Middle frontal gyrus (tissue), 1 donor: ENCODE measurements around the gene GNAQ.

Experiments
- DNase-seq: peaks from one replicate; pipeline ENCODE4 v3.0.0-alpha.2; 2015; ENCODE audit warnings: low spot score; ENCODE audit errors: extremely low spot score

The GNAQ gene

GRCh38 chr9:77847059-77847499 lies 184.5 kb downstream of the GNAQ start:
- no peak for DNase-seq

- no peak for DNase-seq
Observed at GRCh38 chr9:77844415-77844814, 187.2 kb downstream of the GNAQ start.

- DNase-seq = no peak
Observed at GRCh38 chr9:77843871-77844155, 187.8 kb downstream of the GNAQ start.

GRCh38 chr9:77843076-77843870 lies 188.3 kb downstream of the GNAQ start:
- DNase-seq = no peak

GRCh38 chr9:77841739-77842386 lies 189.7 kb downstream of the GNAQ start:
- DNase-seq = no peak

GRCh38 chr9:77839459-77840140 lies 192.0 kb downstream of the GNAQ start:
- DNase-seq = no peak

GRCh38 chr9:77838986-77839385 lies 192.6 kb downstream of the GNAQ start:
- DNase-seq = no peak

- no peak for DNase-seq
Observed at GRCh38 chr9:77834898-77835488, 196.6 kb downstream of the GNAQ start.

GRCh38 chr9:77833561-77834429 lies 197.8 kb downstream of the GNAQ start:
- no peak for DNase-seq

- no peak for DNase-seq
Observed at GRCh38 chr9:77832639-77833038, 199.0 kb downstream of the GNAQ start.

GRCh38 chr9:77831781-77832180 lies 199.8 kb downstream of the GNAQ start:
- no peak for DNase-seq

GRCh38 chr9:77830618-77831285 lies 200.9 kb downstream of the GNAQ start:
- DNase-seq = no peak

- no peak for DNase-seq
Observed at GRCh38 chr9:77829420-77829819, 202.2 kb downstream of the GNAQ start.

- no peak for DNase-seq
Observed at GRCh38 chr9:77827104-77827784, 204.4 kb downstream of the GNAQ start.

- DNase-seq = no peak
Observed at GRCh38 chr9:77826621-77827020, 205.0 kb downstream of the GNAQ start.

GRCh38 chr9:77826116-77826515 lies 205.5 kb downstream of the GNAQ start:
- no peak for DNase-seq

- DNase-seq = no peak
Observed at GRCh38 chr9:77825361-77825760, 206.2 kb downstream of the GNAQ start.

GRCh38 chr9:77820293-77820954 lies 211.2 kb downstream of the GNAQ start:
- DNase-seq = no peak

- DNase-seq = no peak
Observed at GRCh38 chr9:77819657-77820056, 212.0 kb downstream of the GNAQ start.
